Measurements from ENCODE around the gene TRMT112.
A peak's percentile ranks its signal among the peaks of the same experiment; 100 is the strongest.

Gene TRMT112

DNA sequence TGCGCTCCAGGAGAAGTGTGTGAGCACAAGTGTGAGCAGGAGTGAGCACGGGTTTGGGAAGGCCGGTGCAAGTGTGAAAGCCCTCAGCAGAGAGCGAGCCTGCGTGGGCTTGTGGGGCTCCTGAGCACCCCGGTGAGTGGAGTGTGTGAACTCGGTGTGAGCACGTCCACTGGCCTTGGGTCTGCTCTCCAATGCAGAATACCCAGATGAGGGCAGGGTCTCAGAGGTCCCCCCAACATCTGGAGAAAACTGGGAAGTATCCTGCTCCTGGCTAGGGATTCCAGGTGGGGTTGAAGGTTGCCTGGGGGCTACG is 10.8 kb downstream of the TRMT112 start:
- no peak for DNase-seq

DNA sequence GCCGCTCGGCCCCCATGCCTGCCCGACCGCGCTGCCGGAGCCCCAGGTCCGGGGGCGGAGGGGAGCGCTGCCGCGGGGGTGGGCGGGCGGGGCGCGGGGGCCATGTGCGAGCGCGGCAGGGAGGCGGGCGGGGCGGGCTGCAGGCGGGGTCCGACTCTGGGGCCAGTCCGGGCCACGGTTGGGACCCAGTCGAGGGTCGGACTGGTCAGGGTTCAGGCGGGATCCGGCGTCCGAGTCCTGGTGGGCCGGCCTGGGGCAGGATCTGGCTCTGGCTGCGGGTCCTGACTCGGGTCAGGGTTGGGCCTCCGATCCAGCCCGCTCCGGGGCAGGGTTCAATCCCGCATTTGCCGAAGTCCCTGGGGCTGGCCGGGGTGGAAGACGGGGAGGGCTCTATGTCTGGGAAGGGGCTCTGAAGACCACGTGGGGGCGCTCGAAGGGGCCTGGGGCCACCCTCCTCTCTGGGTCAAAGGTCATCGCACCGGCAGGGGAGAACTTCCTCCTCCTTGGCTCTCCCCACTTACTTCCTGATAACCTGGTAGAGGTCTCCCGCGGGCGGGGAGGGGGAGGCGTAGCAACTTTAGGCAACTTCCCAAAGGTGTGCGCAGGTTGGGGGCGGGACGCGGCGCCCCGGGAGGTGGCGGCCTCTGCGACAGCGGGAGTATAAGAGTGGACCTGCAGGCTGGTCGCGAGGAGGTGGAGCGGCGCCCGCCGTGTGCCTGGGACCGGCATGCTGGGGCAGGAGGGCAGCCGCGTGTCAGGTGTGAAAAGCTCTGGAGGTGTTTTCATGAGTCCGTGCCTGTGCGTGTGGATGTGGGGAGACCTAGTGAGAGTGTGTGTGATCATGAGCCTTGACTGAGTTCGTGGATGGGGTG is 11.4 kb downstream of the TRMT112 start:
- DNase-seq, result peak; percentile 53

GRCh38 chr11:64305075-64305690 is 12.2 kb downstream of the TRMT112 start, which contains the start of gene ESRRA:
TSS of gene ESRRA (plus strand) at chr11:64305524. CDS start at chr11:64307180, 1,656 bp downstream.
- DNase-seq, result peak; percentile 97

GRCh38 chr11:64304316-64305072 is 12.9 kb downstream of the TRMT112 start:
- DNase-seq, result peak; percentile 82

- DNase-seq, result no peak
Observed at GRCh38 chr11:64304032-64304315, 13.4 kb downstream of the TRMT112 start.

- no peak for DNase-seq
Observed at GRCh38 chr11:64303109-64304031, 14.0 kb downstream of the TRMT112 start.

DNA sequence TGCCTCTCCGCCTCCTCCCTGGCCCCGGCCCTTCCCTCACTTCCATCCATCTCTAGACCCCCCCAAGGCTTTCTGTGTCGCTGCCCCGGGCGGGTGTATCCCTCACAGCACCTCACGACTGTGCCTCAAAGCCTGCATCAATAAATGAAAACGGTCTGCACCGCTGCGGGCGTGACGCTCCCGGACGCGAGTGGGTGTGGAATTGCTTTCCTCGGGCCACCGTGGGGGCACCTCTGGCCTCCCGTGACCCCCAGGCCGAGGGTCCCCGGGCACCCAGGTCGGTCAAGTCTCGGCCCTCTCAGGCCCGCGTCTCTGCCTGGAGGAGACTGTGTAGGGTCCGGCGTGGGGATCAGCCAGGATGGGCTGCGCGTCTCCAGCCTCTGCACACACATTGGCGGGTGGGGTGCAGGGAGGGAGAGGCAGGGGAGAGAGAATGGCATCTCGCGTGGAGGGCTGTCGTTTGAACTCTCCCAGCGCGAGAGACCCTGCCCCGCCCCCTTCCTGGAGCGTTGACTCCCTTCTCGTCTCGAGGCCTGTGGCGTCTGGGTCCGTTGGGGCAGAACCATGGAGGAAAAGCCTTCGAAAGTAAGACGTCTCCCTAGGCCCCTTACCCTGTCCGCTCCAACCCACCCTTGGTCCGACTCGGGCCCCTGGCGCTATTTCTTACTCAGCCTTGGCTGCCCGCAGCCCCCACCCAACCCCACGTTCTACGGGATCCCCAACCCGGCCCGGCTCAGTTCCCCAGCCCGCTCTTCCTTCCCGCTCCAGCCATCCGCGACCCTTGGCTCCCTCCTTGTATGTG is 17.3 kb downstream of the TRMT112 start, which contains the start of gene CATSPERZ:
Gene CATSPERZ, plus strand, starts transcription at position 512 of the 802 bp plus-strand sequence. Its CDS starts 53 bp downstream, at position 565.
- no peak for DNase-seq

DNA sequence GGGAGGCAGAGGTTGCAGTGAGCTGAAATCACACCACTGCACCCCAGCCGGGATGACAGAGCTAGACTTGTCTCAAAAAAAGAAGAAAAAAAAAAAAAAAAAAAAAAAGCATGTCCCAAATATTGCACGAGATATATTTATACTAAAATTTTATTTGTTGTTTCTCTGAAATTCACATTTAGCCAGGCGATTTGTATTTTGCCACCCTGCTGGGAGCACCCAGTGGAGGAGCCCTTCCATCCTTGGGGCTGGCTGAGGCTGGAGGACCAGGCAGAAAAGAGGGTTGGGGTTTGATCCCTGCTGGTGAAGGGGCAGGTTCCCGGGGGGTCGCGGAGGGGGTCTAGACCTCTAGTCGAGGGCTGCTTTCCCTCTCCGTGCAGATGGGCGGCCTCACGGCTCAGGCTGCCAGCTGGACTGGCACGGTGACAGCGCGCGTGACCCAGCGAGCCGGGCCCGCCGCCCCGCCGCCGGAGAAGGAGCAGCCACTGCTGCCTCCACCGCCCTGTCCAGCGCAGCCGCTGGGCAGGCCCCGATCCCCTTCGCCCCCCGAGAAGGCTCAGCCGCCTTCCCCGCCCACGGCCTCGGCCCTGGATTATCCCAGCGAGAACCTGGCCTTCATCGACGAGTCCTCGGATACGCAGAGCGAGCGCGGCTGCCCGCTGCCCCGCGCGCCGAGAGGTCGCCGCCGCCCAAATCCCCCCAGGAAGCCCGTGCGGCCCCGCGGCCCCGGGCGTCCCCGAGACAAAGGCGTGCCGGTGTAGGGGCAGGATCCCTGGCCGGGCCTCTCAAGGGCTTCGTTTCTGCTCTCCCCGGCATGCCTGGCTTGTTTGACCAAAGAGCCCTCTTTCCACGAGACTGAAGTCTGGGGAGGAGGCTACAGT is 18.2 kb downstream of the TRMT112 start:
- DNase-seq, result no peak

DNA sequence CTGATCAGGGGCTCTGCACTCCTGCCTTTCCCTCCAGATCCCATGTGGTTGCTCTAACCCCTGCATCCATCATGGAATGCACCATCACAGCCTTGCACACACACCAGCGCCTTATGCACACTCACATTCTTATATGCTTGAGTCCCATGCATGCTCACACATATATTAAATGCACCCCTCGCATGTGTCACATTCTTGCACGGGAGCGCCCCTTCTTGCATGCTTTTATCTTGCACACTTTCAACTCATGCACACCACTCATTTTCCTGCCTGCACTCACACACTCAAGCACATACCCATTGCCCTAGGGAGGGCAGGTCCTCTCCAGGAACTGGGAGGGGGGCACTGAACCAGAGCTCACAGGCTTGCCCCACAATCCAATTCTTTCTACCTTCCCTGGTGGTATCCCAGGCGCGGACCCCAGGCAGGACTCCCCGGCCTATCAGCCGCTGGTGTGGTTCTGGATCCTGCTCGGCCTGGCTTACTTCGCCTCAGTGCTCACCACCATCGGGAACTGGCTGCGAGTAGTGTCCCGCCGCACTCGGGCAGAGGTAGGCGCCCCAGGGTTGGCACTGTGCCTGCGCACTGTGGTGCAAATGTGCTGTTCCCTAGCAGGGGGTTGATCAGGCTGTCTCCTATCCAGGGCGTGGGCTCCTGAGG is 19.5 kb downstream of the TRMT112 start:
- no peak for DNase-seq

DNA sequence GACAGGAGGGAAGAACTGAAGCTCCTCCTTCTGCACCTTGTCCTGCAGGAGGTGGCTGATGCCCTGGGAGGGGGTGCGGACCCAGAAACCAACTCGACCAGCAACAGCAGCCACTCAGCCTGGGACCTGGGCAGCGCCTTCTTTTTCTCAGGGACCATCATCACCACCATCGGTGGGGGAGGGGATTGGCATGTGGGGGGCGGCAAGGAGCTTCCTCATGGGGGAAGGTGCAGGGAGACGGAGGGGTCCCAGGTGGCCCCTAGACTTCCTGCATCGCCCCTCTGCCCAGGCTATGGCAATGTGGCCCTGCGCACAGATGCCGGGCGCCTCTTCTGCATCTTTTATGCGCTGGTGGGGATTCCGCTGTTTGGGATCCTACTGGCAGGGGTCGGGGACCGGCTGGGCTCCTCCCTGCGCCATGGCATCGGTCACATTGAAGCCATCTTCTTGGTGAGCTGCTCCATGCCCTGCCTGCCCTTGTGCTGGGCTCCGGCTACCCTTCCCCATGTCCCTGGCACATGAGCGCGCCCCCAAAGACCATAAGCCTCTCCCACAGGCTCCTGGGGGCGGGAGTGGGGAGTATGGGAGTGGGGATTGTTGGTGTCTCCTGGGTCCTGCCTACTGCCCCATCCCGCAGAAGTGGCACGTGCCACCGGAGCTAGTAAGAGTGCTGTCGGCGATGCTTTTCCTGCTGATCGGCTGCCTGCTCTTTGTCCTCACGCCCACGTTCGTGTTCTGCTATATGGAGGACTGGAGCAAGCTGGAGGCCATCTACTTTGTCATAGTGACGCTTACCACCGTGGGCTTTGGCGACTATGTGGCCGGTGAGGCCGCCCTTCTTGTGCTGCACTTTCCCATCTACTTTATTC is 20.3 kb downstream of the TRMT112 start:
- DNase-seq, result no peak

DNA sequence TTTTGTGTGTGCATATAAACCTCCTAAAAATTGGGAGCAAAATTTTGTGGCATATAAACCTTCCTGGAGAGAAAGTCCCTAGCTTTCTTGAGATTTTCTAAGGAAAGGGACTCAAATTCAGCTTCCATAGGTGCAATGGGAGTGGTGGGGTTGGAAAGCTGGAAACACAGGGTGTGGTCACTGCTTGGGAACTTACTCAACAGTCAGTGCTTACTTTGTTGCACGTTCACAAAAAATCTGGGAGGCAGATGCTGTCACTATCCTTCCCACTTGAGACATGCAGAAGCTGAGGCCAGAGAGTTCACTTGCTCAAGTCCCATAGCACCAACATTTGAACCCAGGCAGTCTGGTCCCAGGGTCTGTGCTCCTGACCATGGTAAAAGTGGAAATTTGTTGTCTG is 21.1 kb downstream of the TRMT112 start:
- DNase-seq, result no peak

DNA sequence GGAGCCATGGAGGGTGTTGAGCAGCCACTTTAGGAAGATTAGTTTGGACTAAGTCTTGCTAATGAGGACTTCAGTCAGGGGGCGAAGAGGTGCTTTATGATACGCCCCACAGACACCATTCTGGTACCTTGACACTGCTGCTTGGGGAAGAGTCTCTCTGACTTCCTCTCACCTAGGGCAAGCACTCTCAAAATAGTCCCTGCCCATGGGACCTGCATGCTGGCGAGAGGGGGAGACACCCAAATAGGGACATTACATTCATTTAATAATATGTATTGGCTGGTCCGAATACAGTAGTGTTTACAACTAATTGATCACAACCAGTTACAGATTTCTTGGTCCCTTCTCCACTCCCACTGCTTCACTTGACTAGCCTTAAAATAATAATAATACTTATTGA is 21.6 kb downstream of the TRMT112 start:
- no peak for DNase-seq

DNA sequence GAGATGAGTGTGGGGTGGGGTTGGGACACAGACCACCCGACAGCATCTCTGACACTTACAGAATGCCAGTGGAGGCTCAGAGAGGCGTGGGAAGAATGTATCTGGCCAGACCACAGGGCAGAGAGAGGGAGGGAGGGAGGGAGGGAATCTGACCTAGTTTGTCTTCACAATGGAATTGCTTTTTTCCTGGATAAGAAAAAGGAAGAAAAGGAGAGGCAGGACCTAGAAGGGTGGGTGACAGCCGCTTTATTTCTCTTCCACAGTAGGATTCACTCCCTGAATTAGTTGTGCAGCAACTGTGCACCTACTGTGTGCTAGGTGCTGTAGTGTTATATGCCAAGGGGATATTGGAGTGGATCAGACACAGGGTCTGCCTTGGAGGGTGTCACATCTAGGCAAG is 22.6 kb downstream of the TRMT112 start:
- DNase-seq, result no peak

GRCh38 chr11:64292460-64293254 is 24.7 kb downstream of the TRMT112 start:
- no peak for DNase-seq

DNA sequence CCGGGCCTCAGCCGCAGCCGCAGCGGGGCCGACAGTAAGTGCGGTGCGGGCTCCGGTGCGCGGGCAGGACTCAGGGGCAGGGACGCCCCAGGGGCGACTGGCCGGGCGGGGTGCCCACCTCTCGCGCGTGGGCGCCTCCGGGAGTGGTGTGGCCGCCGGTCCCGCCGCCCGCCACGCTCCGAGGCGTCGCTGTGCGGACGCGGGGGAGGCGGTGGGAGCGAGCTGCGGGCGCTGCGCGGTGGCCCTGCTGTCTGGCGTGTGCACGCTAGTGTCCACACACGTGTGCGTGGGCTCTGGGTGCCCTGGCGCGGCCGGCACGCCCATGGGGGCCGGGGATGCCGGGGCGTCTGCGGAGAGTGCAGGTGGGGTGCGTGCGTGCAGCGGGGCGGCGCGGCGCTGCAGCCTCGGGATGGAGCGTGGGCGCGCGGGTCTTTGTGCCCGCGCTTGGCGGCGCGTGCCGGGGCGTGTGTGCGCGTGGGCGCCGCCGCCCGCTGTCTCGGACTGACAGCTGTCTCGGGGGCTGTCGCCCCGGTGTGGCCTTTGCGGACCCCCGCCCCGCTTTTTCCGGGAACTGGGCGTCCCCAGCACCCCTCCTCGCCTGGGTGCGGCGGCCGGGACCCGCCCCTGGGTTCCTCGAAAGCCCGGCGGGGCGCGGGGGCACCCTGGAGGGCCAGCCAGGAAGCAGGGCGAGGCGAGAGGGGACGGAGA is 25.5 kb downstream of the TRMT112 start:
- no peak for DNase-seq

- no peak for DNase-seq
Observed at GRCh38 chr11:64291262-64291751, 26.1 kb downstream of the TRMT112 start, which contains the start of gene KCNK4. TSS of gene KCNK4 (plus strand) at chr11:64291302. CDS start at chr11:64293019, 1,717 bp downstream.

Data from fibroblast of skin of right quadriceps (primary cell).